Ovary (tissue), 9 donors: ENCODE measurements around the gene HDC. TPM values are rescaled to one million over a fixed set of nuclear protein-coding genes. Genes with fewer than 3 reads are reported as not detected.

Source experiments
- DNase-seq, 5 donors: peaks; one replicate each; pipeline ENCODE4 v3.0.0-alpha.2; 2019 to 2020
- H3K27ac ChIP-seq, 2 donors: fragments of 200-600 bp; one replicate each; pipeline versions ENCODE4 v1.5.1 to v1.8.0; 2019 to 2022
- H3K27me3 ChIP-seq: fragments of 200-600 bp; one replicate; pipeline ENCODE4 v1.8.0; 2022
- H3K36me3 ChIP-seq: fragments of 200-600 bp; sonication (generic); one replicate; pipeline ENCODE4 v1.5.1; 2019
- H3K4me1 ChIP-seq: one replicate; pipeline ENCODE4 v1.8.1; 2013; ENCODE audit warnings: mild to moderate bottlenecking, moderate library complexity; ENCODE audit not compliant: insufficient read depth
- H3K4me3 ChIP-seq: fragments of 200-600 bp; sonication (generic); one replicate; pipeline ENCODE4 v1.5.1; 2017
- H3K9me3 ChIP-seq, 2 donors: fragments of 200-600 bp in 1 of 2; sonication (generic) in 1 of 2; one replicate each; pipeline versions ENCODE4 v1.5.1 to v1.8.1; 2013 to 2019; ENCODE audit warnings: mild to moderate bottlenecking in 1 of 2, moderate library complexity in 1 of 2
- EP300 ChIP-seq: sonication (generic); formaldehyde crosslinking; IDR thresholded peaks from one replicate; pipeline ENCODE4 v1.6.1; 2017; ENCODE audit warnings: antibody characterized with exemption
- POLR2A ChIP-seq: fragments of 450-650 bp; IDR thresholded peaks from one replicate; pipeline ENCODE4 v1.6.1; 2017; ENCODE audit warnings: antibody characterized with exemption, mild to moderate bottlenecking, moderate library complexity
- WGBS, 3 donors: extraction: QIAGEN DNeasy Blood & Tissue Kit in 1 of 3; methylation state at CpG; one replicate each; pipeline versions ENCODE4 v1.1.5 to v1.1.7; 2013 to 2017; 5-methylcytosine and 5-hydroxymethylcytosine counted together
- intact Hi-C, 4 donors: fragments of 100-400 bp; cut with DNase I; formaldehyde crosslinking; loops; one replicate each; pipeline versions ENCODE4 v1.11.0 to v1.15.1; 2022 to 2023
- polyA plus RNA-seq, 2 donors: library from polyadenylated mRNA; stranded (reverse); fragments of 200-250 nt in 1 of 2; fragments of 350-450 nt in 1 of 2; fragmentation: Illumina TruSeq in 1 of 2; extraction: RNeasy Lipid Tissue Mini Kit (QIAGEN cat#74804) in 1 of 2; gene quantifications; one replicate each; pipeline ENCODE4 v1.2.3, GENCODE V29; 2013 to 2014
- total RNA-seq, 7 donors: library from RNA; depleted of rRNA in 2 of 7; stranded (reverse); fragments of >200 nt in 2 of 7; fragmentation: NEBNext Ultra II Directional in 3 of 7; extraction: Animal tissue kit (Norgen Biotek cat#: 25700) in 3 of 7; gene quantifications; one replicate each; pipeline versions ENCODE4 v1.1.0 to v1.2.4, GENCODE V29; 2016 to 2023
- TF ChIP-seq, protein P1 (sequence below), 3 donors: fragments of 450-650 bp in 2 of 3; fragments of 200-600 bp in 1 of 3; IDR thresholded peaks; one replicate each; pipeline versions ENCODE4 v1.5.1 to v1.8.0; 2016 to 2022; ENCODE audit warnings: antibody characterized with exemption in 3 of 3, mild to moderate bottlenecking in 1 of 3
- donor health status: DM: no; HTN: no; CAD: no; lungs with moderate emphysema.
- donor health status: DM: no; HTN: no; CAD: no.
- donor health status: Bipolar disorder and iron deficiency.
- donor health status: DM: yes; HTN: yes; CAD: no.
- donor health status: DM: no; HTN: no; CAD: no.
- donor health status: DM: yes; HTN: yes; CAD: no.

Gene HDC
- total and polyA plus RNA-seq, 9 donors: 0.13 to 2.4 (median 0.94) TPM; not detected in 4

- TF ChIP-seq POLR2A: no peak
- TF ChIP-seq, protein P1, sequence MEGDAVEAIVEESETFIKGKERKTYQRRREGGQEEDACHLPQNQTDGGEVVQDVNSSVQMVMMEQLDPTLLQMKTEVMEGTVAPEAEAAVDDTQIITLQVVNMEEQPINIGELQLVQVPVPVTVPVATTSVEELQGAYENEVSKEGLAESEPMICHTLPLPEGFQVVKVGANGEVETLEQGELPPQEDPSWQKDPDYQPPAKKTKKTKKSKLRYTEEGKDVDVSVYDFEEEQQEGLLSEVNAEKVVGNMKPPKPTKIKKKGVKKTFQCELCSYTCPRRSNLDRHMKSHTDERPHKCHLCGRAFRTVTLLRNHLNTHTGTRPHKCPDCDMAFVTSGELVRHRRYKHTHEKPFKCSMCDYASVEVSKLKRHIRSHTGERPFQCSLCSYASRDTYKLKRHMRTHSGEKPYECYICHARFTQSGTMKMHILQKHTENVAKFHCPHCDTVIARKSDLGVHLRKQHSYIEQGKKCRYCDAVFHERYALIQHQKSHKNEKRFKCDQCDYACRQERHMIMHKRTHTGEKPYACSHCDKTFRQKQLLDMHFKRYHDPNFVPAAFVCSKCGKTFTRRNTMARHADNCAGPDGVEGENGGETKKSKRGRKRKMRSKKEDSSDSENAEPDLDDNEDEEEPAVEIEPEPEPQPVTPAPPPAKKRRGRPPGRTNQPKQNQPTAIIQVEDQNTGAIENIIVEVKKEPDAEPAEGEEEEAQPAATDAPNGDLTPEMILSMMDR (IDR thresholded peaks at IDR 0.05): no peak
- Histone ChIP-seq H3K9me3 (no peaks in the 10 kb centered on the region), H3K27ac (no peak overlapping the region), H3K36me3 (no peaks in the 10 kb centered on the region), H3K4me3 (no peak overlapping the region), H3K4me1 (peaks cover 1% of the 10 kb centered on the region), H3K27me3 (no peaks in the 10 kb centered on the region)
- intact Hi-C loops: no loop called here
- WGBS, 3 donors: 84 to 97% (median 93%) methylated on average over 2 of the region's 2 CpGs
- DNase-seq: no peak
Measured at GRCh38 chr15:50232791-50233190, 32.7 kb downstream of the HDC start.

DNA sequence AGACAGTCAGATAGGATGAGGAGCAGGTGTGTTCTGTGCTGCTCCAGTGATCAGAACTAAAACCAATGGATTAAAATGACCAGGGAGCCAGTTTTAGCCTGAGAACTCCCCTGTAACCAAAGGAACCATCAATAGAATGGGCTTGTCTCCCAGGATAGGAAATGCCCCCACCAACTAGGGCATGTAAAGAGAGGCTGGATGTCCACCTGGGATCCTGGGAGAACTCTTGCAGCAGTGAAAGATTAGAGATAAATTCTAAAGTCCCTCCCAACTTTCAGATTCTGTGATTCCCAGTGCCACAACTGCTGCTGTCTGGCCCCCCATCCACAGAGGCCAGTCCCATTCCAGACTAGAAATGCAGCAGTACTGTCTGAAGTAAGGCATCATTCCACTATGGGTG, 33.8 kb downstream of the HDC start:
- Histone ChIP-seq H3K36me3 (no peaks in the 10 kb centered on the region), H3K9me3 (no peaks in the 10 kb centered on the region), H3K27me3 (no peaks in the 10 kb centered on the region), H3K4me3 (no peak overlapping the region), H3K4me1 (peaks cover 1% of the 10 kb centered on the region), H3K27ac (no peak overlapping the region)
- intact Hi-C loops: no loop called here
- DNase-seq: no peak
- TF ChIP-seq, protein P1 (IDR thresholded peaks at IDR 0.05): no peak
- TF ChIP-seq POLR2A (no peak), EP300 (no peak)

DNA sequence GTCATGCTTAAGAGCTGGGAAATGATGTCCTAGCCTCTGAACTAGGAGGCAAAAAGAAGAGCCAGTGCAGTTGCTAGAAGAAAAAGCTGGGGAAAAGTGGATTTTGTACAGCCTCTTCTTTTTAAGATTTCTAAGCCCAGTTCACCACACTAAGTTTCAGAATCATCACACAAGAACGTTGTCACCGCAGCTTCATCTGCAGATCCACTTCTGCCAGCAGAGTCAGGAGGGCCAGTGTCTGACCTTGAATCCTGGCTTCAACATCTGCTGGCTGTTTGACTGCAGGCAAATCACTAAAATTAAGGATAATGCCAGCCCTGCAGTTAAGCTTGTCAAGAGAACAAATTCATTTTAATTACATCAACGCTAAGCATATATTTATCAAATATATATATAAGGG, 36.2 kb downstream of the HDC start:
- DNase-seq: peak in 2 of 5 donors; percentile 31 to 42
- intact Hi-C loops: no loop called here
- TF ChIP-seq, protein P1 (IDR thresholded peaks at IDR 0.05): no peak
- no peak for TF ChIP-seq EP300
- TF ChIP-seq POLR2A: no peak
- H3K9me3 ChIP-seq: no peaks in the 10 kb centered on the region
- H3K4me3 ChIP-seq: no peak overlapping the region
- H3K4me1 ChIP-seq: peaks cover 1% of the 10 kb centered on the region
- no peaks in the 10 kb centered on the region for H3K27me3 ChIP-seq
- peak overlapping the region in 1 of 2 donors; percentile 46 for H3K27ac ChIP-seq
- H3K36me3 ChIP-seq: no peaks in the 10 kb centered on the region
- 8 to 33% (median 17%) methylated on average over 3 of the region's 3 CpGs for WGBS, 3 donors

DNA sequence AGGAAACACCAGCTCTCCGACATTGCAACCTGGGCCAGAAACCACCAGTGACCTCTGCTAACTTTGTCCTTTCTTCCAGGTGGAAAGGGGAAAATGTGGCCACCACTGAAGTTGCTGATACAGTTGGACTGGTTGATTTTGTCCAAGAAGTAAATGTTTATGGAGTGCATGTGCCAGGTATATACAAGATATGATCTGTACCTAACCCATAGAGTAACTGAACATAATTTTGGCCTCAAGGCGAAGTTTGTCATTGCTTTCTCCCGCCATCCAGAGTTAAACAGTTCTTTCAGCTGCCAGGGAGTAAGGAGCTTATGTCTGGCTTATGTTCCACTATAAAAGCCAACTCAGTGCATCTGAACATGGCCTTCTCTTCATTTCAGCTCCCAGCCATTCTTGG, 36.7 kb downstream of the HDC start:
- Histone ChIP-seq H3K9me3 (no peaks in the 10 kb centered on the region), H3K27me3 (no peaks in the 10 kb centered on the region), H3K4me1 (peaks cover 1% of the 10 kb centered on the region), H3K36me3 (no peaks in the 10 kb centered on the region), H3K4me3 (no peak overlapping the region), H3K27ac (peak overlapping the region in 1 of 2 donors; percentile 46)
- no peak for DNase-seq
- no peak for TF ChIP-seq EP300
- TF ChIP-seq, protein P1 (IDR thresholded peaks at IDR 0.05): no peak
- WGBS, 3 donors: 87 to 92% (median 92%) methylated on average over 3 of the region's 3 CpGs
- intact Hi-C loops: no loop called here

DNA sequence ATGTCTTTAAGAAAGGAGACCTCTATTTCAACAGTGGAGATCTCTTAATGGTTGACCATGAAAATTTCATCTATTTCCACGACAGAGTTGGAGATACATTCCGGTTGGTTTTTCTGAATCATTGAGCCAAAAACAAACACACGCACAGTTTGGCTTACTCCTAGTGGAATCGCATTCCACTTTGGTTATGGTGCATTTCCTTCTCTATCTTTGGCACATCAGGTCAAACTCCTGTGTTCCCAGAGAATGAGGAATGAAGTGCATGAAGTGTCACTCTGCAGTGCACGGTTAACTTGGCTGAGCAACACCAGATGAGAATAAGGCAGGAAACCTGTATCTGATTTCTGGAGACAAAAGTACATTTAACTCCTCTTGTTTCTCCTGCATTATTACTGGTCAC, 38.5 kb downstream of the HDC start:
- DNase-seq: no peak
- Histone ChIP-seq H3K27me3 (no peaks in the 10 kb centered on the region), H3K4me1 (peaks cover 1% of the 10 kb centered on the region), H3K36me3 (no peaks in the 10 kb centered on the region), H3K4me3 (no peak overlapping the region), H3K27ac (no peak overlapping the region), H3K9me3 (no peaks in the 10 kb centered on the region)
- 50 to 63% (median 60%) methylated on average over 5 of the region's 5 CpGs for WGBS, 3 donors
- TF ChIP-seq EP300 (no peak), POLR2A (no peak)
- TF ChIP-seq, protein P1 (IDR thresholded peaks at IDR 0.05): no peak
- intact Hi-C loops: no loop called here
